ENCODE results near the gene LINGO1. TPM values are rescaled to one million over a fixed set of nuclear protein-coding genes. Genes with fewer than 3 reads are reported as not detected.
A peak's percentile ranks its signal among the peaks of the same experiment; 100 is the strongest.

The LINGO1 gene
- polyA plus RNA-seq, 3 donors = not detected

DNA sequence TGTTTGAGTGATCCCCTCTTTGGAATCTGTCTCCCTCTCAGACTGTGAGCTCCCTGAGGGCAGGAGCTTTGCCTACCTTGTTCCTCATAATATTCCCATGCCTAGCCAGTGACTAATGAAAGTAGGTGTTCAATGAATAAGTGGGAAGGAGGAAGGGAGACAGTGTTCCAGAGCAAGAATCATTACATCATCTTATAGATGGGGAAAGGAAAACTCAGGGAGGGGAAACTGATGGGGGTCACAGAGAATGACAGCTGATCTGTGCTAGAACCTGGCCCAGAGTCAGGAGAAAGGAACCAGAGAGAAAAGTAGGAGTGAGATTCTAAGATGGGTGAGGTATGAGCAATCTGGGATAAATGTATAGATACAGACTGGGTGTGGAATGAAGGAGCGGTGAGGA, 29.9 kb downstream of the LINGO1 start:
- Mint-ChIP-seq H3K4me3 (no peak overlapping the region), H3K36me3 (no peaks in the 10 kb centered on the region), H3K9me3 (peaks cover 0 to 5% (median 0%) of the 10 kb centered on the region in 7 donors), H3K27me3 (ENCODE audit: low read depth in 3 of 3) (peaks cover 16 to 17% (median 16%) of the 10 kb centered on the region in 3 donors), H3K4me1 (peaks cover 6% of the 10 kb centered on the region), H3K27ac (no peak overlapping the region)
- Histone ChIP-seq H3K4me1 (ENCODE audit: control insufficient read depth in 1 of 2, insufficient read depth in 2 of 2, low read length in 2 of 2) (no peaks in the 10 kb centered on the region), H3K9ac (ENCODE audit: insufficient read depth, low read length, poor library complexity, severe bottlenecking) (no peak overlapping the region), H3K4me2 (replicated peaks; ENCODE audit: extremely low read depth, low read length, poor library complexity, severe bottlenecking) (no peak overlapping the region), H3K36me3 (replicated peaks in 1 of 2; ENCODE audit: control insufficient read depth in 1 of 2, insufficient read depth in 2 of 2, low read length in 2 of 2) (no peaks in the 10 kb centered on the region), H3K27me3 (ENCODE audit: control insufficient read depth in 2 of 2, insufficient read depth in 2 of 2, low read length in 2 of 2) (peaks cover 0 to 9% of the 10 kb centered on the region in 2 donors), H3K79me2 (ENCODE audit: insufficient read depth, low read length) (no peaks in the 10 kb centered on the region), H4K20me1 (ENCODE audit: insufficient read depth, low read length) (no peaks in the 10 kb centered on the region), H3K9me3 (replicated peaks in 1 of 2; ENCODE audit: control insufficient read depth in 1 of 2, insufficient read depth in 1 of 2, low read length in 2 of 2) (no peaks in the 10 kb centered on the region), H3K27ac (ENCODE audit: low read depth in 1 of 2, low read length in 2 of 2) (no peak overlapping the region), H2AFZ (ENCODE audit: insufficient read depth, low read depth, low read length, poor library complexity, severe bottlenecking) (no peak overlapping the region), H3K4me3 (replicated peaks in 1 of 3; ENCODE audit: low read depth in 2 of 3, low read length in 3 of 3) (no peak overlapping the region)
- intact Hi-C loops (cut with micrococcal nuclease) = no loop called here
- TF ChIP-seq, protein P1, sequence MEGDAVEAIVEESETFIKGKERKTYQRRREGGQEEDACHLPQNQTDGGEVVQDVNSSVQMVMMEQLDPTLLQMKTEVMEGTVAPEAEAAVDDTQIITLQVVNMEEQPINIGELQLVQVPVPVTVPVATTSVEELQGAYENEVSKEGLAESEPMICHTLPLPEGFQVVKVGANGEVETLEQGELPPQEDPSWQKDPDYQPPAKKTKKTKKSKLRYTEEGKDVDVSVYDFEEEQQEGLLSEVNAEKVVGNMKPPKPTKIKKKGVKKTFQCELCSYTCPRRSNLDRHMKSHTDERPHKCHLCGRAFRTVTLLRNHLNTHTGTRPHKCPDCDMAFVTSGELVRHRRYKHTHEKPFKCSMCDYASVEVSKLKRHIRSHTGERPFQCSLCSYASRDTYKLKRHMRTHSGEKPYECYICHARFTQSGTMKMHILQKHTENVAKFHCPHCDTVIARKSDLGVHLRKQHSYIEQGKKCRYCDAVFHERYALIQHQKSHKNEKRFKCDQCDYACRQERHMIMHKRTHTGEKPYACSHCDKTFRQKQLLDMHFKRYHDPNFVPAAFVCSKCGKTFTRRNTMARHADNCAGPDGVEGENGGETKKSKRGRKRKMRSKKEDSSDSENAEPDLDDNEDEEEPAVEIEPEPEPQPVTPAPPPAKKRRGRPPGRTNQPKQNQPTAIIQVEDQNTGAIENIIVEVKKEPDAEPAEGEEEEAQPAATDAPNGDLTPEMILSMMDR (IDR thresholded peaks at IDR 0.05) = no peak
- WGBS (ENCODE audit: insufficient coverage) = 100% methylated on average over 1 of the region's 1 CpG
- DNase-seq = no peak

DNA sequence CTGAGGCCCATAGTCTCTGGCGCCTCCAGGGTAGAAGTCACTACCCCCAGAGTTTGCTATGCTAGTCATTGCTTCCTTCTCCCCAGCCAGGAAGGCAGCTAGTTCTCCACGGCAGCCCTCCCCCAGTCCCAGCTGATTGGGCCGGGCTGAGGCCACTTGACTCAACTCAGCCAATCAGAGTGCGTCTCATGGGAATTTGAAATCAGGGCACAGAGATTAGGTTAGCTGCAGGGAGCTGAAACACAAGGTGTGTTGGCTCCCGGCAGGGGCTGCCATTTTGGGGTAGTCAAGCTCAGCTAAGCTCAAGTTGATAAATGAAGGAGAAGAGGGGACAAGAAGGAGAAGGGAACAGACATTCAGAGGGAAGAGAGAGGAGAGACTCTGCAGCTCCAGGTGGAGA, 32.8 kb downstream of the LINGO1 start:
- Histone ChIP-seq H3K79me2 (ENCODE audit: insufficient read depth, low read length) (no peaks in the 10 kb centered on the region), H4K20me1 (ENCODE audit: insufficient read depth, low read length) (no peaks in the 10 kb centered on the region), H3K27me3 (ENCODE audit: control insufficient read depth in 2 of 2, insufficient read depth in 2 of 2, low read length in 2 of 2) (peaks cover 0 to 4% of the 10 kb centered on the region in 2 donors), H3K9ac (ENCODE audit: insufficient read depth, low read length, poor library complexity, severe bottlenecking) (no peak overlapping the region), H3K4me3 (replicated peaks in 1 of 3; ENCODE audit: low read depth in 2 of 3, low read length in 3 of 3) (no peak overlapping the region), H3K9me3 (replicated peaks in 1 of 2; ENCODE audit: control insufficient read depth in 1 of 2, insufficient read depth in 1 of 2, low read length in 2 of 2) (no peaks in the 10 kb centered on the region), H3K4me2 (replicated peaks; ENCODE audit: extremely low read depth, low read length, poor library complexity, severe bottlenecking) (no peak overlapping the region), H3K27ac (ENCODE audit: low read depth in 1 of 2, low read length in 2 of 2) (no peak overlapping the region), H3K36me3 (replicated peaks in 1 of 2; ENCODE audit: control insufficient read depth in 1 of 2, insufficient read depth in 2 of 2, low read length in 2 of 2) (no peaks in the 10 kb centered on the region), H3K4me1 (ENCODE audit: control insufficient read depth in 1 of 2, insufficient read depth in 2 of 2, low read length in 2 of 2) (no peaks in the 10 kb centered on the region), H2AFZ (ENCODE audit: insufficient read depth, low read depth, low read length, poor library complexity, severe bottlenecking) (peak overlapping the region; percentile 41)
- 83% methylated on average over 4 of the region's 5 CpGs for WGBS (ENCODE audit: insufficient coverage)
- peaks cover 6% of the 10 kb centered on the region for H3K4me1 Mint-ChIP-seq
- H3K9me3 Mint-ChIP-seq = peaks cover 0 to 5% (median 0%) of the 10 kb centered on the region in 7 donors
- H3K27me3 Mint-ChIP-seq (ENCODE audit: low read depth in 3 of 3) = peaks cover 6 to 14% (median 7%) of the 10 kb centered on the region in 3 donors
- H3K4me3 Mint-ChIP-seq = no peak overlapping the region
- H3K27ac Mint-ChIP-seq = no peak overlapping the region
- TF ChIP-seq, protein P1 (IDR thresholded peaks at IDR 0.05) = no peak
- H3K36me3 Mint-ChIP-seq = no peaks in the 10 kb centered on the region
- peak in 2 of 3 donors; percentile 8 to 11 for DNase-seq
- intact Hi-C loops (cut with micrococcal nuclease) = no loop called here

Data from CD14-positive monocyte (primary cell).